ENCODE measurements around the gene ZSWIM3.

GRCh38 chr20:45818239-45818638 lies 39.2 kb upstream of the ZSWIM3 start:
- TF ChIP-seq MAFF (IDR thresholded peaks at IDR 0.05; ENCODE audit: low read depth, low read length) = no peak
- no peak for TF ChIP-seq SMC3 (IDR thresholded peaks at IDR 0.05; ENCODE audit: low read length)
- no peak for TF ChIP-seq ZNF274 (CRISPR knock-in tag; IDR thresholded peaks at IDR 0.05)
- no peak for TF ChIP-seq SRF (IDR thresholded peaks at IDR 0.05; ENCODE audit: low read depth, low read length)
- TF ChIP-seq SALL1 (CRISPR knock-in tag; IDR thresholded peaks at IDR 0.05) = no peak
- TF ChIP-seq ETV5 (CRISPR knock-in tag; IDR thresholded peaks at IDR 0.05; ENCODE audit: borderline replicate concordance) = no peak
- TF ChIP-seq NR2F2 (IDR thresholded peaks at IDR 0.05; ENCODE audit: borderline replicate concordance, low read depth) = no peak
- TF ChIP-seq ZNF776 (CRISPR knock-in tag; IDR thresholded peaks at IDR 0.05) = no peak
- no peak for TF ChIP-seq SMAD3 (CRISPR knock-in tag; IDR thresholded peaks at IDR 0.05)

Data from HepG2 (cell line).